Heart right ventricle (tissue), 16 donors: ENCODE measurements around the gene OSBPL6. TPM values are rescaled to one million over a fixed set of nuclear protein-coding genes. Genes with fewer than 3 reads are reported as not detected.

Experiments used
- ATAC-seq, 8 donors: fragments of 200-7000 bp; cut with Tn5 transposase; one replicate each; pipeline ENCODE4 v1.9.1; 2020; ENCODE audit warnings: mild to moderate bottlenecking in 8 of 8, moderate library complexity in 8 of 8, moderate number of reproducible peaks in 1 of 8
- DNase-seq, 2 donors: peaks; one replicate each; pipeline ENCODE4 v3.0.0-alpha.2; 2020
- H3K27ac ChIP-seq, 10 donors: fragments of 200-600 bp; sonication (generic) in 2 of 10; one replicate each; pipeline versions ENCODE4 v1.5.0 to v1.8.0; 2020 to 2022; ENCODE audit warnings: mild to moderate bottlenecking in 3 of 10
- H3K27me3 ChIP-seq, 7 donors: fragments of 200-600 bp; one replicate each; pipeline ENCODE4 v1.8.0; 2021 to 2022; ENCODE audit warnings: mild to moderate bottlenecking in 2 of 7
- H3K36me3 ChIP-seq, 9 donors: fragments of 200-600 bp; sonication (generic) in 1 of 9; one replicate each; pipeline versions ENCODE4 v1.5.0 to v1.8.0; 2020 to 2022; ENCODE audit warnings: mild to moderate bottlenecking in 2 of 9
- H3K4me1 ChIP-seq, 9 donors: fragments of 200-600 bp; sonication (generic) in 1 of 9; one replicate each; pipeline versions ENCODE4 v1.5.0 to v1.8.0; 2020 to 2022; ENCODE audit warnings: mild to moderate bottlenecking in 4 of 9
- H3K4me3 ChIP-seq, 10 donors: fragments of 200-600 bp; sonication (generic) in 2 of 10; one replicate each; pipeline versions ENCODE4 v1.5.0 to v1.8.0; 2020 to 2022; ENCODE audit warnings: mild to moderate bottlenecking in 7 of 10, moderate library complexity in 2 of 10
- H3K9me3 ChIP-seq, 11 donors: fragments of 200-600 bp in 10 of 11; sonication (generic) in 2 of 11; one replicate each; pipeline versions ENCODE4 v1.5.0 to v1.8.0; 2013 to 2022; ENCODE audit warnings: mild to moderate bottlenecking in 2 of 11, control low read depth in 1 of 11, moderate library complexity in 1 of 11
- WGBS, 2 donors: extraction: QIAGEN DNeasy Blood & Tissue Kit; methylation state at CpG; one replicate each; pipeline ENCODE4 v1.1.7; 2013; ENCODE audit warnings: inconsistent platforms in 1 of 2; 5-methylcytosine and 5-hydroxymethylcytosine counted together
- intact Hi-C, 10 donors: fragments of 100-400 bp; cut with DNase I; formaldehyde crosslinking; loops; one replicate each; pipeline versions ENCODE4 v1.11.1 to v1.14.2; 2022
- polyA plus RNA-seq, 2 donors: library from polyadenylated mRNA; stranded (reverse); fragments of 200-250 nt; gene quantifications; one replicate each; pipeline ENCODE4 v1.2.3, GENCODE V29; 2013
- total RNA-seq, 10 donors: library from RNA; stranded (reverse); fragmentation: NEBNext Ultra II Directional in 3 of 10; extraction: Animal tissue kit (Norgen Biotek cat#: 25700) in 3 of 10; gene quantifications; one replicate each; pipeline versions ENCODE4 v1.2.1 to v1.2.4, GENCODE V29; 2021 to 2023
- TF ChIP-seq, protein P1 (sequence below), 9 donors: fragments of 200-600 bp; sonication (generic) in 2 of 9; IDR thresholded peaks; one replicate each; pipeline versions ENCODE4 v1.5.0 to v1.8.0; 2021 to 2022; ENCODE audit warnings: antibody characterized with exemption in 9 of 9, mild to moderate bottlenecking in 5 of 9, moderate library complexity in 1 of 9
- donor health status: Arrhythmogenic right ventricular cardiomyopathy.
- donor health status: ischemic (EF 13 %, LVEDD 7.1; RV severe dilation, severe dysfunction).
- donor health status: healthy with polysubstance abuse.
- donor health status: DM: no; HTN: yes; CAD: no.
- donor health status: DM: no; HTN: no; CAD: no.
- donor health status: ischemic (EF 25% LVEDD 6.9; RV normal size, moderate dysfunction).
- donor health status: ischemic (EF 25% LVEDD 5.7; RV mildly dilated, moderate dysfunction).
- donor health status: healthy.
- donor health status: DM: yes; HTN: yes; CAD: no.
- donor health status: Ischemic cardiomyopathy.
- donor health status: ischemic (EF 35%, LVEDD 5.7; RV mildly dilated, moderate dysfunction).
- donor health status: nonischemic (EF 11% LVEDD 7.7; RV severe dilation, severe dysfunction).
- donor health status: DM: yes; HTN: yes; CAD: no.
- donor health status: PGD.
- donor health status: ischemic (EF 29% LVEDD 5.4; RV normal size, mild dysfunction).
- donor health status: nonischemic (EF 23%, LVEDD 6.1; RV moderate dilation, normal function).

The OSBPL6 gene
- total and polyA plus RNA-seq, 12 donors = 1.1 to 8.0 (median 4.4) TPM

DNA sequence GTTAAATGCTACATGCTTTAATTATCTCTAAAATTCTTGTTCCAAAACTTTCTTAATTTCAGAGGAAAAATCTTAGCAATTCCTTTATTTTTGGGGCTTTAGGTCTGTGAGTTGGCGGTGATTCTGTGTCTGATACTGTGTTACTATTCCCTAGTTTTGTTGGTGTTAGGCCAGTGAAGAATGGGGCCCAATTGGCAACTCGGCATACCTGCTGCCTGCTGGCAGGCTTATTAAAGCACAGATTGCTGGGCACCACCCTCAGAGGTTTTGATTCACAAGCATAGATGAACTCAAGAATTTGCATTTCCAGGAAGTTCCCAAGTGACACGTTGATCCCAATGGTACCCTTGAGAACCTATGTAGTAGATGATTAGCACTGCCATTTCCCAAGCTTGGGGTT is 101.6 kb downstream of the OSBPL6 start:
- intact Hi-C loops = no loop called here
- H3K9me3 ChIP-seq = no peaks in the 10 kb centered on the region
- H3K27ac ChIP-seq = no peak overlapping the region
- H3K36me3 ChIP-seq = no peaks in the 10 kb centered on the region
- no peak for DNase-seq
- no peak overlapping the region for H3K4me3 ChIP-seq
- no peaks in the 10 kb centered on the region for H3K27me3 ChIP-seq
- WGBS, 2 donors = 87% methylated on average over 3 of the region's 3 CpGs
- TF ChIP-seq, protein P1, sequence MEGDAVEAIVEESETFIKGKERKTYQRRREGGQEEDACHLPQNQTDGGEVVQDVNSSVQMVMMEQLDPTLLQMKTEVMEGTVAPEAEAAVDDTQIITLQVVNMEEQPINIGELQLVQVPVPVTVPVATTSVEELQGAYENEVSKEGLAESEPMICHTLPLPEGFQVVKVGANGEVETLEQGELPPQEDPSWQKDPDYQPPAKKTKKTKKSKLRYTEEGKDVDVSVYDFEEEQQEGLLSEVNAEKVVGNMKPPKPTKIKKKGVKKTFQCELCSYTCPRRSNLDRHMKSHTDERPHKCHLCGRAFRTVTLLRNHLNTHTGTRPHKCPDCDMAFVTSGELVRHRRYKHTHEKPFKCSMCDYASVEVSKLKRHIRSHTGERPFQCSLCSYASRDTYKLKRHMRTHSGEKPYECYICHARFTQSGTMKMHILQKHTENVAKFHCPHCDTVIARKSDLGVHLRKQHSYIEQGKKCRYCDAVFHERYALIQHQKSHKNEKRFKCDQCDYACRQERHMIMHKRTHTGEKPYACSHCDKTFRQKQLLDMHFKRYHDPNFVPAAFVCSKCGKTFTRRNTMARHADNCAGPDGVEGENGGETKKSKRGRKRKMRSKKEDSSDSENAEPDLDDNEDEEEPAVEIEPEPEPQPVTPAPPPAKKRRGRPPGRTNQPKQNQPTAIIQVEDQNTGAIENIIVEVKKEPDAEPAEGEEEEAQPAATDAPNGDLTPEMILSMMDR (IDR thresholded peaks at IDR 0.05) = no peak
- ATAC-seq = no peak
- H3K4me1 ChIP-seq = peaks cover 0 to 10% (median 0%) of the 10 kb centered on the region in 9 donors

DNA sequence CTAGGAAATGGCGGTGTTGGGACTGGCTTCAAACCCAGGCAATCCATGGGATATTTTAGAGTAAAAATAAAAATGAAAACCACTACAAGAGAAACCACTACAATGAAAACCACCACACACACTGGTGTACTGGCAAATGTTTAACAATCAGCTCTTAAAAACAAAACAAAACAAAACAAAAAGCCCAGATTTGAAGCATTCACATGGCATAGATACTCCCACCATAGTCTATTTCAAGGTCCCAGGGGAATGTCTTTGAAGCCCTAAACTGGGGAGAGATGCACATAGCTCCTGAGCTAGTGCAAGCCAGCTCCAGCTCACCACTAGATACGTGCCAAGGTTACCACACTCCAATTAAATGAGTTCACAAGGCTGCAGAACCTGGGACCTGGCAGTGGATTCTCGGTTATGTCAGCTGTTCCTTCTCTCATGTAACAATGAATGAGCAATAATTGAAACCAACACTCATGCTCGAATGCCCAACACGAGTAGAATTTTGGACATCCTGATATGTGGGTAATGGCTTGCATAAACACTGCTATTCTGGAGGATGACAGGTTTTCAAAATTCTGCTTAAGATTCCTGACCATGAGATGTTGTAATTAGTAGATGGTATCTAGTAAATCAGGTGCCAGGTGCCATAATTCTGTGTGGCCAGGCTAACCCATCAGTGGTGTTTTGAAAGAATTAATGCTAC is 102.2 kb downstream of the OSBPL6 start:
- H3K27ac ChIP-seq = no peak overlapping the region
- intact Hi-C loops = no loop called here

DNA sequence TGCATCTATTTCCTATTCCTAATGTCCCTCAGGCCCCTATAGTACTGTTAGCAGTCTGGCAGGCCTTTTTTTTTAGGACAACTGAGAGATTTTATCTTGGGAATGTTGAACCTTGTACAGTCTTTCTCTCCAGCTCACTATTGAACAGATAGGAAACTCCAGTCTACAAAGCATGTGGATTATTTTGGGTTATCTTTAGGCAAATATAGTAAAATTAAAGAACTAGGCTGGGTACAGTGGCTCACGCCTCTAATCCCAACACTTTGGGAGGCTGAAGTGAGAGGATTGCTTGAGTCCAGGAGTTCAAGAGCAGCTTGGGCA is 102.7 kb downstream of the OSBPL6 start:
- 95 to 100% methylated on average over 1 of the region's 1 CpG for WGBS, 2 donors
- no peak overlapping the region for H3K27ac ChIP-seq
- DNase-seq (no peak), ATAC-seq (no peak)
- no peak overlapping the region for H3K4me3 ChIP-seq
- no peaks in the 10 kb centered on the region for H3K27me3 ChIP-seq
- H3K36me3 ChIP-seq = no peaks in the 10 kb centered on the region
- H3K4me1 ChIP-seq = peaks cover 0 to 10% (median 0%) of the 10 kb centered on the region in 9 donors
- intact Hi-C loops = no loop called here
- TF ChIP-seq, protein P1 (IDR thresholded peaks at IDR 0.05) = no peak
- no peaks in the 10 kb centered on the region for H3K9me3 ChIP-seq

More for the DNA sequence above, 102.2 kb downstream of the OSBPL6 start:
- DNase-seq (no peak), ATAC-seq (peak in 1 of 8 donors; percentile 29)
- no peak overlapping the region for H3K4me3 ChIP-seq
- no peaks in the 10 kb centered on the region for H3K36me3 ChIP-seq
- WGBS, 2 donors = 83 to 93% methylated on average over 5 of the region's 5 CpGs
- TF ChIP-seq, protein P1 (IDR thresholded peaks at IDR 0.05) = no peak
- peaks cover 0 to 10% (median 0%) of the 10 kb centered on the region in 9 donors for H3K4me1 ChIP-seq
- no peaks in the 10 kb centered on the region for H3K9me3 ChIP-seq
- H3K27me3 ChIP-seq = no peaks in the 10 kb centered on the region

DNA sequence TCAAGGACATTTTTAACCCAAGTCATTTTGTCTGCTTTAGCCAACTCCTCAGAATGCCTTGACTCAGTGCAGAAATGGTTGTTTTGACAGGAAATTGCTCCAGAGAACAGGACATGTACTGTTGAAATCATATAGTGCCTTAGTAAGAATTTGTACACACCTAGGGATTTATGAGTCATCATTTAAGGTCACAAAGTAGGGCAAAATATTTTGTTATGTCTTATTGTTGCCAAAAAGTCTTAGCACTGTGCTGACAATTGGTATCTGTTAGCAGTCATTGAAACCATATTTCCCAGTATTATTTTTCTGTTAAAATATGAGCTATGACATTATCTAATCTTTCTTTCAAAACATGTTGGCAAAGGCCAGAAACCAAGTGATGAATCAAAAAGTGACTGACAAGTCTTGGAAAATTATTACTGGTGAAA is 104.5 kb downstream of the OSBPL6 start:
- ATAC-seq = peak in 6 of 8 donors; percentile 16 to 84 (median 50)
- no peaks in the 10 kb centered on the region for H3K9me3 ChIP-seq
- H3K4me3 ChIP-seq = no peak overlapping the region
- DNase-seq = no peak
- no peak overlapping the region for H3K27ac ChIP-seq
- intact Hi-C loops = no loop called here
- H3K27me3 ChIP-seq = no peaks in the 10 kb centered on the region
- TF ChIP-seq, protein P1 (IDR thresholded peaks at IDR 0.05) = no peak
- peaks cover 0 to 10% (median 0%) of the 10 kb centered on the region in 9 donors for H3K4me1 ChIP-seq
- no peaks in the 10 kb centered on the region for H3K36me3 ChIP-seq
